Measurements from ENCODE around the gene DIP2A. TPM values are rescaled to one million over a fixed set of nuclear protein-coding genes. Genes with fewer than 3 reads are reported as not detected.

DIP2A gene, protein sequence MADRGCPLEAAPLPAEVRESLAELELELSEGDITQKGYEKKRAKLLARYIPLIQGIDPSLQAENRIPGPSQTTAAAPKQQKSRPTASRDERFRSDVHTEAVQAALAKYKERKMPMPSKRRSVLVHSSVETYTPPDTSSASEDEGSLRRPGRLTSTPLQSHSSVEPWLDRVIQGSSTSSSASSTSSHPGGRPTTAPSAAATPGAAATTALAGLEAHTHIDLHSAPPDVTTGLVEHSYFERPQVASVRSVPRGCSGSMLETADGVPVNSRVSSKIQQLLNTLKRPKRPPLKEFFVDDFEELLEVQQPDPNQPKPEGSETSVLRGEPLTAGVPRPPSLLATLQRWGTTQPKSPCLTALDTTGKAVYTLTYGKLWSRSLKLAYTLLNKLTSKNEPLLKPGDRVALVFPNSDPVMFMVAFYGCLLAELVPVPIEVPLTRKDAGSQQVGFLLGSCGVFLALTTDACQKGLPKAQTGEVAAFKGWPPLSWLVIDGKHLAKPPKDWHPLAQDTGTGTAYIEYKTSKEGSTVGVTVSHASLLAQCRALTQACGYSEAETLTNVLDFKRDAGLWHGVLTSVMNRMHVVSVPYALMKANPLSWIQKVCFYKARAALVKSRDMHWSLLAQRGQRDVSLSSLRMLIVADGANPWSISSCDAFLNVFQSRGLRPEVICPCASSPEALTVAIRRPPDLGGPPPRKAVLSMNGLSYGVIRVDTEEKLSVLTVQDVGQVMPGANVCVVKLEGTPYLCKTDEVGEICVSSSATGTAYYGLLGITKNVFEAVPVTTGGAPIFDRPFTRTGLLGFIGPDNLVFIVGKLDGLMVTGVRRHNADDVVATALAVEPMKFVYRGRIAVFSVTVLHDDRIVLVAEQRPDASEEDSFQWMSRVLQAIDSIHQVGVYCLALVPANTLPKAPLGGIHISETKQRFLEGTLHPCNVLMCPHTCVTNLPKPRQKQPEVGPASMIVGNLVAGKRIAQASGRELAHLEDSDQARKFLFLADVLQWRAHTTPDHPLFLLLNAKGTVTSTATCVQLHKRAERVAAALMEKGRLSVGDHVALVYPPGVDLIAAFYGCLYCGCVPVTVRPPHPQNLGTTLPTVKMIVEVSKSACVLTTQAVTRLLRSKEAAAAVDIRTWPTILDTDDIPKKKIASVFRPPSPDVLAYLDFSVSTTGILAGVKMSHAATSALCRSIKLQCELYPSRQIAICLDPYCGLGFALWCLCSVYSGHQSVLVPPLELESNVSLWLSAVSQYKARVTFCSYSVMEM (N-terminal part only)
- 10 to 100 TPM; 33.5 to 61.5 TPM for total RNA-seq
- 10 to 100 TPM in 1 of 2 donors, 1 to 10 TPM in 1; 5.3 to 22.6 TPM for polyA plus RNA-seq
- long read RNA-seq, donor 1, partial matches to known transcripts = 27 of 49 reads
- long read RNA-seq, donor 1, other reads (novel, unspliced or antisense) = 20 of 49 reads
- long read RNA-seq, donor 2, partial matches to known transcripts = 14 of 29 reads
- long read RNA-seq, donor 2, other reads (novel, unspliced or antisense) = 13 of 29 reads

DNA sequence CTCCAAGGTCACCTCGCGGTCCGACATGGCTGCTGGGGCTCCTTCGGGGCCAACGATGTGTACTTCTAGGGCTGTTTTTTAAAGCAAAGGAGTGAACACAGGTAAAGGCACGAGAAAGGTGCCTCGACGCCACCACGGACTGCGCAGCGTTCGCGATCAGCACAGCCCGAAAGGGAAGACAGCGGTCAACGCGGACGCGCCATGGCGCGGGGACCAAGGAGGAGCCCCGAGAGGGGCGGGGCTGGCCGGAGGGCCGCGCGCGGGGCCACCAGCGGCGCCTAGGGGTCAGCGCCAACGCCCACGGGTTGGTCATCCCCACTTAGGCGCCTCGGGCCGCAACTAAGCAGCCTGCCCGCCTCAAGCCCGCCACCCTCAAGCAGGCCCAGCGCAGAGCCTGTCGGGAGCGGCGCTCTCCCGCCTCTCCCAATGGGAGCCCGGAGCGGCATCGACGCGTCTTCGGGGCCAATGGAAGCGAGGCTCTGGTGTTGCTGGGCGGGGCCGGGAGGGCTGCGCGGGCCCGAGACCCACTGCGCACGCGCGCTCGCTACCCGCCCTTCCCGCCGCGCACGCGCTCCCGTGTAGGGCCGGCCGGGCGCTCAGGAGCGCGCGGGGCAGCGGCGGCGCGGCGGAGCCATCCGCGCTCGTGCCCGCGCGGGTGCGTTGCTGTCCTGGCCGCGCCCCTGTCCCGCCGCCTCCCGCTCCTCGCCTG, at the start of gene DIP2A:
Gene DIP2A (plus strand): TSS at position 577 of the 709 bp plus-strand sequence. CDS start 241 bp downstream, outside the sequence.
- H3K4me3 ChIP-seq (ENCODE audit: low read length in 2 of 2) = peak within 1 kb of the TSS; percentile 64 to 76
- H3K27me3 ChIP-seq (ENCODE audit: control insufficient read depth in 1 of 2, insufficient read depth in 2 of 2, low read length in 1 of 2) = no peaks in the 10 kb centered on the region
- DNase-seq (peak; percentile 97 to 98), ATAC-seq (ENCODE audit: low FRiP score) (peak; percentile 99)
- peaks cover 0 to 9% of the 10 kb centered on the region in 2 donors for H3K4me1 ChIP-seq (ENCODE audit: control insufficient read depth in 1 of 2, insufficient read depth in 2 of 2, low read length in 2 of 2)
- 0% methylated on average over 70 to 91 of the region's 91 CpGs for WGBS, 2 donors
- H3K27ac ChIP-seq (ENCODE audit: low read depth in 1 of 2, low read length in 2 of 2) = peak within 1 kb of the TSS in 1 of 2 donors; percentile 14
- no peaks in the 10 kb centered on the region for H3K36me3 ChIP-seq (ENCODE audit: control insufficient read depth in 1 of 2, insufficient read depth in 2 of 2, low read length in 1 of 2)
- intact Hi-C loops (cut with DNase I) = no loop called here
- no peaks in the 10 kb centered on the region for H3K9me3 ChIP-seq (ENCODE audit: control insufficient read depth, low read length)

DNA sequence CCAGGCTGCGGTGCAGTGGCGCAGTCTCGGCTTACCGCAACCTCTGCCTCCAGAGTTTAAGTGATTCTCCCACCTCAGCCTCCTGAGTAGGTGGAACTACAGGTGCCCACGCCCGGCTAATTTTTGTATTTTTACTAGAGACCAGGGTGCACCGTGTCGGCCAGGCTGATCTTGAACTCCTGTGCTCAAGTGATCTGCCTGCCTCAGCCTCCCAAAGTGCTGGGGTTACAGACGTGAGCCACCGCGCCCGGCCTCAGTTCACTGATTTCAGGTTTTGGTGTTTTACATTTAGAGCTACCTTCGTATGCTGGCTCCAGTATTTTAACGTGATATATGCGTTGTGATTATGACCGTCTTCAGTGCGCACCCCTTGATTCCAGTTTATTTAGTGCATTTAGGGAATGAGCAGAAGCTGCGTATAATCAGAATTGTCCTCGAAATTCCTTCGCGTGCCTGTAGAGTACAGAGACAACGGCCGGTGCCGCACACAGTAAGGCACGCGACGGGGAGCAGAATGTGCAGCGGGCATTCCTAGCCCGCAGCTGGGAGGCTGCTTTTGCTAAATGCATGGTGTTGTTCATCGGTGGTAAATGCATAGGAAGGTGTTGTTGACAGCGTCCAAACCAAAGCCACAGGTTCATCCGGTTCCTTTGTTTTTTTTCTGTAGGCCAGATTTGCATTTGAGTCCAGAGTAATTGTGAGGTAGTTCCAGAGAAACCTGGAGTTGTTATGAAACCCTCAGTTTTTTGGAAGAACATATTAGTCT, 48.9 kb upstream of the DIP2A start:
- Histone ChIP-seq H3K4me1 (ENCODE audit: control insufficient read depth in 1 of 2, insufficient read depth in 2 of 2, low read length in 2 of 2) (no peaks in the 10 kb centered on the region), H3K27ac (ENCODE audit: low read depth in 1 of 2, low read length in 2 of 2) (no peak overlapping the region), H3K36me3 (ENCODE audit: control insufficient read depth in 1 of 2, insufficient read depth in 2 of 2, low read length in 1 of 2) (peaks cover 0 to 6% of the 10 kb centered on the region in 2 donors), H3K27me3 (ENCODE audit: control insufficient read depth in 1 of 2, insufficient read depth in 2 of 2, low read length in 1 of 2) (no peaks in the 10 kb centered on the region), H3K9me3 (ENCODE audit: control insufficient read depth, low read length) (no peaks in the 10 kb centered on the region), H3K4me3 (ENCODE audit: low read length in 2 of 2) (no peak overlapping the region)
- no peak for ATAC-seq (ENCODE audit: low FRiP score)
- 91 to 92% methylated on average over 32 of the region's 32 CpGs for WGBS, 2 donors
- intact Hi-C loops (cut with DNase I) = no loop called here
- peak in 1 of 2 donors; percentile 60 for DNase-seq

DNA sequence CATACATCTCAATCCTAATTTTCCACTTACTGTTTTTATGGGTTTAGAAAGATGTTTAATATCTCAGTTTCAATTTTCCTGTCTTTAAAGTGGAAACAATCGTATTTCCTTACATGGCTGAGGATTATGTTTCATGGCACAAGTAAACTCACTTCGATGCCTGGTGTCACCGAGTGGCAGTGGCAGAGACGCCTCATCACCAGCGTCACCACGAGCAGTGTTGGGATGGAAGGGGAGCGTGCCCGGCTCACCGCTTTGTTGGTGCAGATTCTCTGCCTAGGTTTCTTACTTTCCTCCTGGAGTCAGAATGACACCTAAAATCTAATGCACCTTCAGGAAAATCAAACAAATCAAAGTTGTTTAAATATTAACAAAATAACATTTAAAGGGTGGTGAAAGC, 48.2 kb upstream of the DIP2A start:
- intact Hi-C loops (cut with DNase I) = no loop called here
- H3K4me3 ChIP-seq (ENCODE audit: low read length in 2 of 2) = no peak overlapping the region
- H3K9me3 ChIP-seq (ENCODE audit: control insufficient read depth, low read length) = no peaks in the 10 kb centered on the region
- H3K4me1 ChIP-seq (ENCODE audit: control insufficient read depth in 1 of 2, insufficient read depth in 2 of 2, low read length in 2 of 2) = no peaks in the 10 kb centered on the region
- peaks cover 0 to 6% of the 10 kb centered on the region in 2 donors for H3K36me3 ChIP-seq (ENCODE audit: control insufficient read depth in 1 of 2, insufficient read depth in 2 of 2, low read length in 1 of 2)
- DNase-seq (peak in 1 of 2 donors; percentile 37), ATAC-seq (ENCODE audit: low FRiP score) (no peak)
- WGBS, 2 donors = 95 to 96% methylated on average over 9 of the region's 9 CpGs
- H3K27ac ChIP-seq (ENCODE audit: low read depth in 1 of 2, low read length in 2 of 2) = no peak overlapping the region
- no peaks in the 10 kb centered on the region for H3K27me3 ChIP-seq (ENCODE audit: control insufficient read depth in 1 of 2, insufficient read depth in 2 of 2, low read length in 1 of 2)

DNA sequence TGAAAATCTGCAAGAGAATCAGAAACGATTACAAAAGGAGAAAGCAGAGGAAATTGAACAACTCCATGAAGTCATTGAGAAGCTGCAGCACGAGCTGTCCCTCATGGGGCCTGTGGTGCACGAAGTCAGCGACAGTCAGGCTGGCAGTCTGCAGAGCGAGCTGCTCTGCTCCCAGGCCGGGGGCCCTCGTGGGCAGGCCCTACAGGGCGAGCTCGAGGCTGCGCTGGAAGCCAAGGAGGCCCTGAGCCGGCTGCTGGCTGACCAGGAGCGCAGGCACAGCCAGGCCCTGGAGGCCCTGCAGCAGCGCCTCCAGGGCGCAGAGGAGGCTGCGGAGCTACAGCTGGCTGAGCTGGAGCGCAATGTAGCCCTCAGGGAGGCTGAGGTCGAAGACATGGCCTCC, 47.5 kb upstream of the DIP2A start:
- 92% methylated on average over 17 of the region's 17 CpGs for WGBS, 2 donors
- peaks cover 0 to 6% of the 10 kb centered on the region in 2 donors for H3K36me3 ChIP-seq (ENCODE audit: control insufficient read depth in 1 of 2, insufficient read depth in 2 of 2, low read length in 1 of 2)
- ATAC-seq (ENCODE audit: low FRiP score) = no peak

DNA sequence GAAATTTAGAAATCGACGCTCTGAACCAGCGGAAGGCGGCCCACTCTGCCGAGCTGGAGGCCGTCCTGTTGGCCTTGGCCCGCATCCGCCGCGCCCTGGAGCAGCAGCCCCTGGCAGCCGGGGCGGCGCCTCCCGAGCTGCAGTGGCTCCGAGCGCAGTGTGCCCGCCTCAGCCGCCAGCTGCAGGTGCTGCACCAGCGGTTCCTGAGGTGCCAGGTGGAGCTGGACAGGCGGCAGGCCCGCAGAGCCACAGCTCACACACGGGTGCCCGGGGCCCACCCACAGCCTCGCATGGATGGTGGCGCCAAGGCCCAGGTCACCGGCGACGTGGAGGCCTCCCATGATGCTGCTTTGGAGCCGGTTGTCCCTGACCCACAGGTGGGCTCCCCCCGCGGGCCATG, 47.0 kb upstream of the DIP2A start:
- WGBS, 2 donors = 91 to 97% methylated on average over 27 to 31 of the region's 31 CpGs
- no peaks in the 10 kb centered on the region for H3K9me3 ChIP-seq (ENCODE audit: control insufficient read depth, low read length)
- peaks cover 0 to 9% of the 10 kb centered on the region in 2 donors for H3K36me3 ChIP-seq (ENCODE audit: control insufficient read depth in 1 of 2, insufficient read depth in 2 of 2, low read length in 1 of 2)
- DNase-seq (peak in 1 of 2 donors; percentile 66), ATAC-seq (ENCODE audit: low FRiP score) (peak; percentile 38)
- no peak overlapping the region for H3K27ac ChIP-seq (ENCODE audit: low read depth in 1 of 2, low read length in 2 of 2)
- H3K27me3 ChIP-seq (ENCODE audit: control insufficient read depth in 1 of 2, insufficient read depth in 2 of 2, low read length in 1 of 2) = no peaks in the 10 kb centered on the region
- intact Hi-C loops (cut with DNase I) = no loop called here
- H3K4me3 ChIP-seq (ENCODE audit: low read length in 2 of 2) = no peak overlapping the region
- H3K4me1 ChIP-seq (ENCODE audit: control insufficient read depth in 1 of 2, insufficient read depth in 2 of 2, low read length in 2 of 2) = no peaks in the 10 kb centered on the region

More for the DNA sequence above, 47.5 kb upstream of the DIP2A start:
- Histone ChIP-seq H3K9me3 (ENCODE audit: control insufficient read depth, low read length) (no peaks in the 10 kb centered on the region), H3K4me3 (ENCODE audit: low read length in 2 of 2) (no peak overlapping the region), H3K27me3 (ENCODE audit: control insufficient read depth in 1 of 2, insufficient read depth in 2 of 2, low read length in 1 of 2) (no peaks in the 10 kb centered on the region), H3K27ac (ENCODE audit: low read depth in 1 of 2, low read length in 2 of 2) (no peak overlapping the region), H3K4me1 (ENCODE audit: control insufficient read depth in 1 of 2, insufficient read depth in 2 of 2, low read length in 2 of 2) (no peaks in the 10 kb centered on the region)
- DNase-seq = peak in 1 of 2 donors; percentile 55
- intact Hi-C loops (cut with DNase I) = no loop called here

DNA sequence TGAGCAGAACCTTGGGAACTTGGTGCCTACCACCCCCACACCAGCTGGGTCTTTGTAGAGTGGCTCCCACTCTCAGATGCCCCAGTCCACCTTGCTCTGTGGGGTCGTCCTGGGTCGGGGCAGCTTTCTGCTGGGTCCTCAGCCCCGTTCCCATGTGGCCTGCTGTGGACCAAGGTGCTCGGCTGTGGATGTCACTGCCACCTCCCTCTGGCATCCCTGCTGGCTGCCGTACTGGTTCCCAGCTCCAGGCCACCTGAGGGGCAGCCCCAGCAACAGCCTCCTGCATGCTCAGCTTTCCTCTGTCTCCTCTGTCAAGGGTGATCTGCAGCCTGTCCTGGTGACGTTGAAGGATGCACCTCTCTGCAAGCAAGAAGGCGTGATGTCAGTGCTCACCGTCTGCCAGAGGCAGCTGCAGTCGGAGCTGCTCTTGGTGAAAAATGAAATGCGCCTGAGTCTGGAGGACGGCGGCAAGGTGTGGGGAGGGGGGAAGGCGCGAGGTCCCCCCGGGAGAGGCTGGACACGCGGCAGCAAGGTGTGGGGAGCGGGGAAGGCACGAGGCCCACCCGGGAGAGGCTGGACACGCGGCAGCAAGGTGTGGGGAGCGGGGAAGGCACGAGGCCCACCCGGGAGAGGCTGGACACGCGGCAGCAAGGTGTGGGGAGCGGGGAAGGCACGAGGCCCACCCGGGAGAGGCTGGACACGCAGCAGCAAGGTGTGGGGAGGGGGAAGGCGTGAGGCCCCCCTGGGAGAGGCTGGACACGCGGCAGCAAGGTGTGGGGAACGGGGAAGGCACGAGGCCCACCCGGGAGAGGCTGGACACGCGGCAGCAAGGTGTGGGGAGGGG, 45.9 kb upstream of the DIP2A start:
- Histone ChIP-seq H3K4me1 (ENCODE audit: control insufficient read depth in 1 of 2, insufficient read depth in 2 of 2, low read length in 2 of 2) (no peaks in the 10 kb centered on the region), H3K27me3 (ENCODE audit: control insufficient read depth in 1 of 2, insufficient read depth in 2 of 2, low read length in 1 of 2) (no peaks in the 10 kb centered on the region), H3K36me3 (ENCODE audit: control insufficient read depth in 1 of 2, insufficient read depth in 2 of 2, low read length in 1 of 2) (peaks cover 0 to 9% of the 10 kb centered on the region in 2 donors), H3K27ac (ENCODE audit: low read depth in 1 of 2, low read length in 2 of 2) (no peak overlapping the region), H3K9me3 (ENCODE audit: control insufficient read depth, low read length) (no peaks in the 10 kb centered on the region), H3K4me3 (ENCODE audit: low read length in 2 of 2) (no peak overlapping the region)
- 83 to 88% methylated on average over 28 to 37 of the region's 39 CpGs for WGBS, 2 donors
- DNase-seq (peak in 1 of 2 donors; percentile 21), ATAC-seq (ENCODE audit: low FRiP score) (no peak)
- intact Hi-C loops (cut with DNase I) = no loop called here

DNA sequence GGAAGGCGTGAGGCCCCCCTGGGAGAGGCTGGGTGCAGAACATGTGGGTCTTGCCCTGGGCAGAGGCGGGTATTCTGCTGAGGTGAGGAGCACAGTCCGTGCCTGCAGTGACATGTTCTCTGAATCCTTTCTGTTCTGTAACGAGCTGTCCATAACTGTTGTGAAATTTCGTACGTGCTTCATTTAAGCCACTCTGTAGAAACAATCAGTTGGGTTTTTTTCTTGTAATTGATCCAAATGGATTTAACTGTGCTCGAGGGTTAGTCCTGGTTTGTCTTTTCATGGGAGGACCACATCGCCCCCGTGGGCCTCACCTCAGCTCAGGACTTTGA, 45.4 kb upstream of the DIP2A start:
- Histone ChIP-seq H3K4me1 (ENCODE audit: control insufficient read depth in 1 of 2, insufficient read depth in 2 of 2, low read length in 2 of 2) (no peaks in the 10 kb centered on the region), H3K27me3 (ENCODE audit: control insufficient read depth in 1 of 2, insufficient read depth in 2 of 2, low read length in 1 of 2) (no peaks in the 10 kb centered on the region), H3K9me3 (ENCODE audit: control insufficient read depth, low read length) (no peaks in the 10 kb centered on the region), H3K36me3 (ENCODE audit: control insufficient read depth in 1 of 2, insufficient read depth in 2 of 2, low read length in 1 of 2) (peaks cover 0 to 9% of the 10 kb centered on the region in 2 donors), H3K27ac (ENCODE audit: low read depth in 1 of 2, low read length in 2 of 2) (no peak overlapping the region), H3K4me3 (ENCODE audit: low read length in 2 of 2) (no peak overlapping the region)
- intact Hi-C loops (cut with DNase I) = no loop called here
- ATAC-seq (ENCODE audit: low FRiP score) (no peak), DNase-seq (peak in 1 of 2 donors; percentile 31)
- WGBS, 2 donors = 87 to 96% methylated on average over 9 of the region's 9 CpGs

Data from aorta (tissue), 5 donors.